MM.1S (cell line): ENCODE measurements around the gene FGF21.

Source experiments
- DNase-seq: peaks from one replicate; pipeline ENCODE4 v3.0.0-alpha.2; 2015
- H2AFZ ChIP-seq: fragments of 300-600 bp; sonication (generic); 2 replicates; pipeline ENCODE4 v1.6.0; 2016; ENCODE audit warnings: antibody characterized with exemption, low read length
- H3F3A ChIP-seq: fragments of 300-600 bp; sonication (generic); 2 replicates; pipeline ENCODE4 v1.6.1; 2016; ENCODE audit warnings: mild to moderate bottlenecking, antibody characterized with exemption, low read length, moderate library complexity, mixed read lengths; ENCODE audit not compliant: insufficient read depth
- H3K27ac ChIP-seq: fragments of 300-600 bp; sonication (generic); 2 replicates; pipeline ENCODE4 v1.5.1; 2016; ENCODE audit warnings: mild to moderate bottlenecking, low read length
- H3K27me3 ChIP-seq: fragments of 300-600 bp; sonication (generic); replicated peaks from 2 replicates; pipeline ENCODE4 v1.6.0; 2016; ENCODE audit warnings: low read length; ENCODE audit not compliant: insufficient read depth
- H3K36me3 ChIP-seq: fragments of 300-600 bp; sonication (generic); replicated peaks from 2 replicates; pipeline ENCODE4 v1.6.1; 2016; ENCODE audit warnings: mild to moderate bottlenecking, low read length, mixed read lengths; ENCODE audit not compliant: insufficient read depth
- H3K4me1 ChIP-seq: fragments of 300-600 bp; sonication (generic); 2 replicates; pipeline ENCODE4 v1.6.1; 2016; ENCODE audit warnings: low read length, mixed read lengths
- H3K4me2 ChIP-seq: fragments of 300-600 bp; sonication (generic); 2 replicates; pipeline ENCODE4 v1.6.0; 2016; ENCODE audit warnings: low read depth, low read length
- H3K4me3 ChIP-seq: fragments of 300-600 bp; sonication (generic); 2 replicates; pipeline ENCODE4 v1.5.1; 2016; ENCODE audit warnings: low read length, mixed read lengths
- H3K79me2 ChIP-seq: fragments of 300-600 bp; sonication (generic); 2 replicates; pipeline ENCODE4 v1.6.1; 2016; ENCODE audit warnings: mixed run types, low read length, mixed read lengths
- H3K9ac ChIP-seq: fragments of 300-600 bp; sonication (generic); 2 replicates; pipeline ENCODE4 v1.6.1; 2016; ENCODE audit warnings: low read length, mixed read lengths
- H3K9me2 ChIP-seq: fragments of 300-600 bp; sonication (generic); replicated peaks from 2 replicates; pipeline ENCODE4 v1.6.1; 2016; ENCODE audit warnings: mild to moderate bottlenecking, low read length, mixed read lengths; ENCODE audit not compliant: insufficient read depth
- H3K9me3 ChIP-seq: fragments of 300-600 bp; sonication (generic); replicated peaks from 2 replicates; pipeline ENCODE4 v1.6.1; 2016; ENCODE audit warnings: mild to moderate bottlenecking, low read length, mixed read lengths; ENCODE audit not compliant: insufficient read depth
- H4K20me1 ChIP-seq: fragments of 300-600 bp; sonication (generic); 2 replicates; pipeline ENCODE4 v1.6.1; 2016; ENCODE audit warnings: mild to moderate bottlenecking, low read length, moderate library complexity, mixed read lengths; ENCODE audit not compliant: insufficient read depth
- EZH2 ChIP-seq: fragments of 300-600 bp; sonication (generic); optimal IDR thresholded peaks from 2 replicates; pipeline ENCODE3; 2017; ENCODE audit warnings: low read depth, mild to moderate bottlenecking, antibody characterized with exemption, low read length, mixed read lengths
- EZH2phosphoT487 ChIP-seq: fragments of 300-600 bp; sonication (generic); IDR thresholded peaks from 2 replicates; pipeline ENCODE4 v1.6.1; 2018; ENCODE audit warnings: antibody characterized with exemption, low read length
- TF ChIP-seq, protein P1 (sequence below): fragments of 300-600 bp; sonication (generic); IDR thresholded peaks from 2 replicates; pipeline ENCODE4 v1.5.1; 2016; ENCODE audit warnings: antibody characterized with exemption, low read length, mixed read lengths

Gene FGF21, protein sequence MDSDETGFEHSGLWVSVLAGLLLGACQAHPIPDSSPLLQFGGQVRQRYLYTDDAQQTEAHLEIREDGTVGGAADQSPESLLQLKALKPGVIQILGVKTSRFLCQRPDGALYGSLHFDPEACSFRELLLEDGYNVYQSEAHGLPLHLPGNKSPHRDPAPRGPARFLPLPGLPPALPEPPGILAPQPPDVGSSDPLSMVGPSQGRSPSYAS

DNA sequence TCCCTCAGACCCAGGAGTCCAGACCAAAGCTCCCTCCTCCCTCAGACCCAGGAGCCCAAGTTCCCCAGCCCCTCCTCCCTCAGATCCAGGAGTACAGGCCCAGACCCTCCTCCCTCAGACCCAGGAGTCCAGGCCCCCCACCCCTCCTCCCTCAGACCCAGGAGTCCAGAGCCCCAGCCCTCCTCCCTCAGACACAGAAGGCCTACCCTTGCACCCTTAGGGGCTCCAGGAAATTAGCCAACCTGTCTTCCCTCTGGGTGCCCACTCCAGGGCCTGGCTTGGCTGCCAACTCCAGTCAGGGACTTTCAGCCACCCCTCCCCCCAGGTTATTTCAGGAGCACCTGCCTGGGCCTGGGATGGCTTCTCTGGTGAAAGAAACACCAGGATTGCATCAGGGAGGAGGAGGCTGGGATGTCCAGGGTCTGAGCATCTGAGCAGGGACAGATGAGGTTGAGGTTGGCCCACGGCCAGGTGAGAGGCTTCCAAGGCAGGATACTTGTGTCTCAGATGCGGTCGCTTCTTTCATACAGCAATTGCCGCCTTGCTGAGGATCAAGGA, at the start of gene FGF21:
FGF21 (plus strand) TSS at position 441 of the 558 bp plus-strand sequence. CDS start 713 bp downstream, outside the sequence.
- H3K9ac ChIP-seq, result no peak within 1 kb of the TSS
- H3K27ac ChIP-seq, result no peak within 1 kb of the TSS
- peaks cover 70% of the 10 kb centered on the region for H3K27me3 ChIP-seq
- no peak within 1 kb of the TSS for H3K4me3 ChIP-seq
- no peaks in the 10 kb centered on the region for H3F3A ChIP-seq
- no peaks in the 10 kb centered on the region for H3K9me3 ChIP-seq
- no peaks in the 10 kb centered on the region for H3K36me3 ChIP-seq
- H2AFZ ChIP-seq, result no peak within 1 kb of the TSS
- no peaks in the 10 kb centered on the region for H4K20me1 ChIP-seq
- H3K4me1 ChIP-seq, result 0 out of 2 replicates have a peak, but pooled peaks cover 4% of the 10 kb centered on the region
- H3K4me2 ChIP-seq, result no peak within 1 kb of the TSS
- no peaks in the 10 kb centered on the region for H3K9me2 ChIP-seq
- TF ChIP-seq EZH2phosphoT487 (no peak), EZH2 (no peak)
- TF ChIP-seq, protein P1, sequence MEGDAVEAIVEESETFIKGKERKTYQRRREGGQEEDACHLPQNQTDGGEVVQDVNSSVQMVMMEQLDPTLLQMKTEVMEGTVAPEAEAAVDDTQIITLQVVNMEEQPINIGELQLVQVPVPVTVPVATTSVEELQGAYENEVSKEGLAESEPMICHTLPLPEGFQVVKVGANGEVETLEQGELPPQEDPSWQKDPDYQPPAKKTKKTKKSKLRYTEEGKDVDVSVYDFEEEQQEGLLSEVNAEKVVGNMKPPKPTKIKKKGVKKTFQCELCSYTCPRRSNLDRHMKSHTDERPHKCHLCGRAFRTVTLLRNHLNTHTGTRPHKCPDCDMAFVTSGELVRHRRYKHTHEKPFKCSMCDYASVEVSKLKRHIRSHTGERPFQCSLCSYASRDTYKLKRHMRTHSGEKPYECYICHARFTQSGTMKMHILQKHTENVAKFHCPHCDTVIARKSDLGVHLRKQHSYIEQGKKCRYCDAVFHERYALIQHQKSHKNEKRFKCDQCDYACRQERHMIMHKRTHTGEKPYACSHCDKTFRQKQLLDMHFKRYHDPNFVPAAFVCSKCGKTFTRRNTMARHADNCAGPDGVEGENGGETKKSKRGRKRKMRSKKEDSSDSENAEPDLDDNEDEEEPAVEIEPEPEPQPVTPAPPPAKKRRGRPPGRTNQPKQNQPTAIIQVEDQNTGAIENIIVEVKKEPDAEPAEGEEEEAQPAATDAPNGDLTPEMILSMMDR, result no peak
- DNase-seq, result no peak
- H3K79me2 ChIP-seq, result no peaks in the 10 kb centered on the region

DNA sequence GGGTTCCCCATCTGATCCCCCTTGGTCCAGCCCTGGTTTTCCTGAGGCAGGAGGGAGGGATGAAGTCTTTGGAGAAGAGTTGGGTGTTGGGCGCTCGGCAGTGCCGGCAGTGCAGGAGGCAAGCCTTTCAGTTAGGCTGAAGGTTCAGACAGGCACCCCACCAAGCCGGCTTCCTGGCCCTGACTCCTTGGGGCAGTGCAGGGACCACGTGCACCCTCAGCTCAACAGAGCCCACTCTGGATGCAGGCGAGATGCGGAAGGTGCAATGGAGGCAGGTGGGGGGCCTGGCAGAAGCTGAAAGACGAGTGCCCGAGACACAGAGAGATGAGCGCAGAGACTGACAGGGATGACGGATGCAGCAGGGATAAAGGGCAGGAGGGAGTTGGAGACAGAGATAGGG, 46.9 kb upstream of the FGF21 start:
- Histone ChIP-seq H3K4me2 (no peak overlapping the region), H4K20me1 (no peaks in the 10 kb centered on the region), H3K4me3 (no peak overlapping the region), H2AFZ (no peak overlapping the region), H3F3A (no peaks in the 10 kb centered on the region), H3K36me3 (no peaks in the 10 kb centered on the region), H3K9me2 (no peaks in the 10 kb centered on the region), H3K27ac (no peak overlapping the region), H3K9me3 (no peaks in the 10 kb centered on the region), H3K79me2 (no peaks in the 10 kb centered on the region), H3K9ac (no peak overlapping the region), H3K4me1 (no peaks in the 10 kb centered on the region), H3K27me3 (peaks cover 71% of the 10 kb centered on the region)
- no peak for DNase-seq
- TF ChIP-seq, protein P1, result no peak
- no peak for TF ChIP-seq EZH2
- no peak for TF ChIP-seq EZH2phosphoT487

DNA sequence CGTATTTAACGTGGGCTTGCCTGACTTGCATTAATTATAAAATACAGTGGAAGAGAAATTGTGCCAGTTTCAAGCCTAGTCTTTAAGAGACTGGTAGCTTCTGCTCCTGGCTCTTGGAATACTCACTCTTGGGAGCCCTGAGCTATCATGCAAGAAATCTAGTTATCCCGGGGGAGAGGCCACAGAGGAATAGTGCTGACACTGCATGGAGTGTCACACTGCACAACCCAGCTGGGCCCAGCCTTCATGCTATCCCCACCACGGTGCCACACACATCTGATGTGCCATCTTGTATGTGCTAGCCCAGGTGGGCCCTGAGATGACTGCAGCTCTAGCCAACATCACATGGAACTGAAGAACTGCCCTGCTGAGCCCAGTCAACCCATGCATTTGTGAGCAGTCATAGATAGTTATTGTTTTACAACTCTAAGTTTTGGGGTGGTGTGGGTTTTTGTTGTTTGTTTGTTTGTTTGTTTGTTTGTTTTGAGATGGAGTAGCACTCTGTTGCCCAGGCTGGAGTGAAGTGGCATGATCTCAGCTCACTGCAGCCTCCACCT, 44.1 kb upstream of the FGF21 start:
- no peak overlapping the region for H3K4me2 ChIP-seq
- no peaks in the 10 kb centered on the region for H3K36me3 ChIP-seq
- H3K9me3 ChIP-seq, result no peaks in the 10 kb centered on the region
- no peak overlapping the region for H3K9ac ChIP-seq
- no peaks in the 10 kb centered on the region for H3F3A ChIP-seq
- no peaks in the 10 kb centered on the region for H4K20me1 ChIP-seq
- H3K27ac ChIP-seq, result no peak overlapping the region
- DNase-seq, result no peak
- no peak overlapping the region for H3K4me3 ChIP-seq
- no peak overlapping the region for H2AFZ ChIP-seq
- 0 out of 2 replicates have a peak, but pooled peaks cover 4% of the 10 kb centered on the region for H3K4me1 ChIP-seq
- H3K9me2 ChIP-seq, result no peaks in the 10 kb centered on the region
- H3K27me3 ChIP-seq, result peaks cover 64% of the 10 kb centered on the region
- no peaks in the 10 kb centered on the region for H3K79me2 ChIP-seq
- no peak for TF ChIP-seq EZH2phosphoT487
- TF ChIP-seq EZH2, result no peak
- TF ChIP-seq, protein P1, result no peak
